ENCODE measurements around the gene ARAP2.
"Not testable (repeated sequence)": the region's sequence is repeated elsewhere in the genome, so short reads cannot be mapped to it uniquely, and the experiment has no call there.

Gene ARAP2

GRCh38 chr4:36214735-36215485 is 29.4 kb downstream of the ARAP2 start:
- DNase-seq: no peak

- no peak for DNase-seq
Measured at GRCh38 chr4:36213977-36214376, 30.3 kb downstream of the ARAP2 start.

GRCh38 chr4:36211084-36211483 is 33.2 kb downstream of the ARAP2 start:
- DNase-seq: no peak

GRCh38 chr4:36209941-36210649 is 34.2 kb downstream of the ARAP2 start:
- peak in 1 of 5 donors; percentile 15 for DNase-seq

- DNase-seq: peak in 3 of 5 donors; percentile 6 to 38 (median 15)
Measured at GRCh38 chr4:36208893-36209473, 35.3 kb downstream of the ARAP2 start.

GRCh38 chr4:36207831-36208520 is 36.3 kb downstream of the ARAP2 start:
- no peak for DNase-seq

GRCh38 chr4:36207367-36207766 is 36.9 kb downstream of the ARAP2 start:
- DNase-seq: no peak

- DNase-seq: no peak
Measured at GRCh38 chr4:36206603-36207311, 37.6 kb downstream of the ARAP2 start.

- DNase-seq: no peak
Measured at GRCh38 chr4:36206012-36206411, 38.3 kb downstream of the ARAP2 start.

- no peak for DNase-seq
Measured at GRCh38 chr4:36198861-36199260, 45.5 kb downstream of the ARAP2 start.

GRCh38 chr4:36198068-36198808 is 46.1 kb downstream of the ARAP2 start:
- no peak for DNase-seq

GRCh38 chr4:36197501-36197900 is 46.8 kb downstream of the ARAP2 start:
- no peak for DNase-seq

- no peak for DNase-seq
Measured at GRCh38 chr4:36196145-36196913, 48.0 kb downstream of the ARAP2 start.

GRCh38 chr4:36192922-36193321 is 51.4 kb downstream of the ARAP2 start:
- DNase-seq: no peak

GRCh38 chr4:36189511-36190226 is 54.6 kb downstream of the ARAP2 start:
- DNase-seq: peak in 1 of 5 donors; percentile 62

- DNase-seq: peak in 1 of 5 donors; percentile 18
Measured at GRCh38 chr4:36187723-36188333, 56.5 kb downstream of the ARAP2 start.

- DNase-seq: no peak
Measured at GRCh38 chr4:36183665-36184393, 60.5 kb downstream of the ARAP2 start.

GRCh38 chr4:36183232-36183631 is 61.1 kb downstream of the ARAP2 start:
- DNase-seq: no peak

- not testable (repeated sequence) for DNase-seq
Measured at GRCh38 chr4:36182315-36182714, 62.0 kb downstream of the ARAP2 start.

Measured in T-helper 1 cell (primary cell).